MV-4-11 (cell line): ENCODE results near the gene PTPRT.
"Not testable (repeated sequence)": the region's sequence is repeated elsewhere in the genome, so short reads cannot be mapped to it uniquely, and the experiment has no call there.

ENCODE experiments used
- DNase-seq: peaks from one replicate; lab custom pipeline; 2025; lab: John Stamatoyannopoulos, UW

PTPRT gene

DNA sequence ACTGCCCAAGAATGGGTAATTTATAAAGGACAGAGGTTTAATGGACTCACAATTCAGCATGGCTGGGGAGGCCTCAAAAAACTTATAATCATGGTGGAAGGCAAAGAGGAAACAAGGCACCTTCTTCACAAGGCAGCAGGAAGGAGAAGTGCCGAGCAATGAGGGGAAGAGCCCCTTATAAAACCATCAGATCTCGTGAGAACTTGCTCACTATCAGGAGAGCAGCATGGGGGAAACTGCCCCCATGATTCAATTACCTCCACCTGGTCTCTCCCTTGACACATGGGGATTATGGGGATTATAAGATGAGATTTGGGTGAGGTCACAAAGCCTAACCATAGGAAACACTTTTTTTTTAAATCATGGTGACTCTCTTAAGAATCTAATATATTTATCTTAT lies 278.9 kb downstream of the PTPRT start:
- DNase-seq: not testable (repeated sequence)

DNA sequence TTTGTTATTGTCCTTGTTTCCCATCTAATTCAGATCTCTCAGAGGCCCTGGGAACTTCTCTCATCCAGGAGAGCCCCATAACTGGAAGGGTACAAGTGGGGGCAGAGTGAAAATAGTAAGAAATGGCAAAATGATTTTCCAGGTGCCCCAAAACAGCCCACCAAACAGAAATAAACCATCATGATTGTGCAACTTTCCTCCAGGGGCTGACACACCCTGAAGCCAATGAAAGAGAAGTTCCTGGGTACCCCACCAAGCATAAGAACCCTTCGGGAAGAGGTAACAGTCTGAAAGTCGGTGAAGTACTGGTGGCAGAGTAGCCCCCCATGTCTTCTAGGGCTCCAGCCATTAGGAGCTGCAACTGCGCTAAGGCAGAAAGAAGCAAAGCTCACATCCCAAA lies 282.0 kb downstream of the PTPRT start:
- no peak for DNase-seq

DNA sequence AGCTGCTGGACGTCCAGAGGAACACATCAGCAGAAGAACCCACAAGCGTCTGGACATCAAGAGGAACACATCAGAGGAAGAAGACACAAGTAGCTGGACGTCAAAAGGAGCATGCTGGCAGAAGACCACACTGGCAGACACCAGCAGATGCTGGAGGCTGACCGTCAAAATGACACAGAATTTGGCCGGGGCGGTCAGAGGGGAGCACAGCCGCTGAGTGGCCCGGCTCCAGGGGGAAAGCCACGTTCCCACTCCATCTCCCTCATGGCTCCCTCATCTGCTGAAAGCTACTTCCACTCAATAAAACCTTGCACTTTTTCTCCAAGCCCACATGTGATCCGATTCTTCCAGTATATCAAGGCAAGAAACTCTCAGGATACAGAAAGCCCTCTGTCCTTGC lies 283.6 kb downstream of the PTPRT start:
- DNase-seq: no peak

DNA sequence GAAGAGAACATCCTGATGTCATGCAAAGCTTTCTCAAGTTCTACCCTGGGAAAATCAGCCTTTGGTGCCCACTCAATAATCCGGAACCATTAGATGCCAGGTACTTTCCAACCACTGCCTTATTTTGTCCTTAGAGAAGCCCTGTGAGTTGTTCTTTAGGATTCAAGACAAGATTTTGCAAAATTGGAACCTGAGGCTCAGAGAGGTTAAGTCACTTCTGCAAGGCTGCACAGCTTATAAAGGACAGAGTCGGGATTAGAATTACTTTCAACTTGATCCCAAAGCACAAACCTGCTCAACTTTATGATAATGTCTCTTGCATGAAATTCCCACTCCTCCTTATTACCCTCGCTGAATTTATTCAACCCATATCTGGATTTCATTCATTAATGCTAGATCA lies 287.2 kb downstream of the PTPRT start:
- no peak for DNase-seq

DNA sequence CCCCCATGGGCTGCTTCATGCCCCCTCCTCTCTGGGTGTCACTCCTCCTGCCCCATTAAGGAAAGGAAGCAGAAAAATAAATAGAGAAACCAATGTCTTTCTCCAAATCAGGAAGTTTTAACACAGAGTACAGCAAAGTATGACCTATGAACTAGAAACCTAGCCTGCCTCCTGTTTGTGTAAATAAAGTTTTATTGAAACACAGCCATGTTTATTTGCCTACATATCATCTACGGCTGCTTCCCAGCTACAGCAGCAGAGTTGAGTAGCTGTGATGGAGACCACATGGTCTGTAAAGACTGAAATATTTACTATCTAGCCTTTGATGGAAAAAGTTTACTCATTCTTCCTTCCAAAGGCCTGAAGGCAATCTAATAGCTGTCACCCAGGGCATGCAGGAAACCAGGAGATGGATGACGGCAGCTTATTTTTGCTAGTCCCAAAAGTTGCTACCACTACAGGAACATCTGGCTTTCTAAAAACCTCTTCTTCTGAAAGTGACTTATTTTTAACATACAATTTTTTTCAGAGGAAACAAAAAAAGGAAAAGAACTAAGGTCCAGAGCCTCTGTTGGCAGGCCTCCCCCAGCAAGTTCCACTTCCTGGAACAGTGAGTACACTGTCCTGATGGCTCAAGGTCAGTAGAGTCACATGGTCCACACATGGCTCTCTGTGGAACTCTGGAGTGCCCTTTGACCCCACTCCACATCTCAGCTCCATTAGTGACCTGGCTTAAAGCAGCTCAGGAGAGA lies 287.8 kb downstream of the PTPRT start:
- DNase-seq: no peak

DNA sequence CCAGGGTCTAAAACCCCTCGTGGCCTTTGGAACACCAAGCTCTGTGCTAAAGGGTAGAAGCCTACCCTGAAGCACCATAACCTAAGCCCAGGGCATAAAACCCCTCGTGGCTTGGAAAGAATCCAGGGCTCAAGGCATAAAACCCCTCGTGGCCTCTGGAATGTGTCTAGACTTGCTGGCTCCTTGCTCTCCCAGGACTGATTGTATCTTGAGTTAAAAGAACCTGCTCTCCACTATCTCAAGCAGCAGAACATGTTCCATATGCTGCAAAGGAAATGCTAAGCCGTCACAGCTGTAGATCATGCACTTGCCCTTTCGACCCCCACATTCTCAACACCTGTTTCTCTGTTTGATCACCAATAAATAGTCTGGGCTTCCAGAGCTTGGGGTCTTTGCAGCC lies 288.9 kb downstream of the PTPRT start:
- DNase-seq: not testable (repeated sequence)

DNA sequence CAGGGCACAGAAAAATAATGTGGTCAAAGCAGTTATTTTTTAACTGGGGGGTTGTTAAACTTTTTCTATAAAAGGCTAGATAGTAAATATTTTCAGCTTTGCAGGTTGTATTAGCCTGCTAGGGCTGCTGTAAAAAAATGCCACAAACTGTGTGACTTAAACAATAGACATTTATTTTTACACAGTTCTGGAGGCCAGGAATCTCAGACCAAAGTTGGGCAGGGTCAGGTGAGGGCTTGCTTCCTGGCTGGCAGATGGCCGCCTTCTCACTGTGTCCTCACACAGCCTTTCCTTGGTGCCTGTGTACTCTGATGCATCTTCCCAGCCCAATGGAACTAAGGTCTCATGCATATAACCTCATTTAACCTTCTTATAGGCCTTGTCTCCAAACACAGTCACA lies 294.7 kb downstream of the PTPRT start:
- DNase-seq: no peak

DNA sequence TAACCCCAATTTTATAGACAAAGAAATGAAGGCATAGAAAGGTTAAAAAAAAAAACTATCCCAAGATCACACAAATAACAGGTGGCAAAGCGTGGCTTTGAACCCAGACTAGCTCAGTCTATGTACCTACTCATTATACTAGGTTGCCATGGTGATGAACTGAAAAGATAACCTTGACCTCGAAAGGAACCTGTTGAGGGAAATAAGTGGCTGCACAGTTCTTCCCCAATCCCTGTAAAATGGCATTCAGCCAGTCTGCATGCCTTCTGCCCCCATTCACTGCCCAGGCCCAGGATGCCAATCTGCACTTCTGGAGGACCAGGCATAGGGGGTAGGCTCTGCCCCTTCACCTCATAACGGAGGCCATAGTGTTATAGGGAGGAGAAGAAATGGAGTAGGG lies 295.2 kb downstream of the PTPRT start:
- no peak for DNase-seq

DNA sequence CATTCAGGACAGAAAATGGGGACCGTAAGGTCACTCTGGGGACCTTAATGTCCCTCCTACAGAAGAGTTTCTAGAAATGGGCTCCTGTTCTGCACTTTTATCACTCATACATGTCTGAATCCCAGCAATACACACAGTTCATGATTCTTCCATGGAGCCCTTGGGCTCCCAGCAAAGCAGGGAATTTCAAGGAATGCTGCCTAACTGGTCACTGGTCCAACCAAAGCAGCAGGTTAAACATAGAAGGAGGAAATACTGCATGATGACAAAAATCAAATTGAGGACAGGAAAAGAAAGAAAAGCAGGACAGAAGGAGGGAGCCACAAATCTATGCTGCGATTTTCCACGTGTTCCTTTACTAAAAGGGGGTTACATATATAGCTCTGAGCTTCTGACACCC lies 300.2 kb downstream of the PTPRT start:
- DNase-seq: no peak

DNA sequence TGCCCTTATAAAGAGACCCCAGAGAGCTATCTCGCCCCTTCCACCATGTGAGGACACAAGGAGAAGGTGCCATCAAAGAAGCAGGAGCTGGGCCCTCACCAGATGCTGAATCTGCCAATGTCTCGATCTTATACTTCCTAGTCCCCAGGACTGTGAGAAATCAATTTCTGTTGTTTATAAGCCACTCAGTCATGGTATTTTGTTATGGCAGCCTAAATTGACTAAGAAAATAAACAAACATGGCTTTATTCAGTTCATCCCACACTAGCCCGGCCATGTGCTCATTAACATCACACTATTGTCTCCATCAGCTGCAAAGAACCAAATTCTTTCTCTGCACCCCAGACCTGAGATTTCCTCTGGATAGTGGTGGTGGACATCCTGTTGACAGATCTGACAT lies 302.4 kb downstream of the PTPRT start:
- no peak for DNase-seq

DNA sequence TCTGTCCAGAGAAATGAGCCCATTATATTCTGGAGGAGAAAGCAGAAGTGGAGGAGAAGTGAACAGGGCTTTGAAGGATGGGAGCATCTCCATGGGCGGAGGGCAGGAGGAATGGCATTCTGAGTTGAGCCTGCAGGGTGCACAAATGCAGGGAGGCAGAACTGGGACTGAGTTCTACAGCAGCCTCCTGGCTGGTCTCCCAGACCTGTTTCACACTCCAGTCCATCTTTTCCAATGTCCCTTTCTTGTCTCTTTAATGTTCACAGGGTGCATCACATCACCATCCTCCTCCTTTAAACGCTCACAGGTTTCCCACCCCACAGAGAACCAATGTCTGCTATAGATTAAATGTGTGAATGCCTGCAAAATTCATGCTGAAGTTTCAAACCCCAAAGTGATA lies 302.9 kb downstream of the PTPRT start:
- DNase-seq: no peak

DNA sequence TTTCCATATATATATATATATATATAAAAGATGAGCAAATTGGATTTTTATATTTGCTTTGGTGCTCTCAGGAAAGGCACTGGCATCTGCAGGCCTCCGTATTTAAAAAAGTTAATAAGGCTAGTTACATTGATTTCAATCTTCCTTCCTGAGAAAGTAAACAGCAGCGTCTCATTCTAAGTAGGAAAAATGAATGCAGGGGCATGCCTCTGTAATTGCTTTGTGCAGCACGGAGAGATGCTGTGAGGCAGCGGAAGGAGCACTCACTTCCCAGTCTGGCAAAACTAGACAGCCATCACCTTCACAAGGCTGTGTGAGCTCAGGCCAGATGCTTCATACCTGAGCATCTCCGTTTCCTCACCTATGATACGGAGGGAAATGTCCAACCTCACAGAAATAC lies 303.7 kb downstream of the PTPRT start:
- no peak for DNase-seq

DNA sequence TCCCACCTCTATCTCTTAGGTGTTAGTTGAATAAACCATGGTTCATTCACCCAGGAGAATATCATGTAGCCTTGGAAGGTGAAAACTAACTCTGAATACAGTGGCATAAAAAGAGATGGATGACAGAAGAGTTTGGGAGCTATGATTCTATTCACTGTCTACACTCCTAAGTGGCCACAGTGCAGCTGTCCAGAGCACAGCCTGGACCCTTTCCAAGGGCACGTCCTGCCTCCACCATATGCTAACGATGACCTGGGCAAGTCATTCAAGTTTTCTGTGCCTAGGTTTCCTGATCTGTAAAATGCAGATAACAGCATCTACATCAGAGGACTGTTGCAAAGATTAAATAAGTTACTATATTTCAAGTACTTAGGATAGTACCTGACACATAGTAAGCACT lies 314.1 kb downstream of the PTPRT start:
- no peak for DNase-seq

DNA sequence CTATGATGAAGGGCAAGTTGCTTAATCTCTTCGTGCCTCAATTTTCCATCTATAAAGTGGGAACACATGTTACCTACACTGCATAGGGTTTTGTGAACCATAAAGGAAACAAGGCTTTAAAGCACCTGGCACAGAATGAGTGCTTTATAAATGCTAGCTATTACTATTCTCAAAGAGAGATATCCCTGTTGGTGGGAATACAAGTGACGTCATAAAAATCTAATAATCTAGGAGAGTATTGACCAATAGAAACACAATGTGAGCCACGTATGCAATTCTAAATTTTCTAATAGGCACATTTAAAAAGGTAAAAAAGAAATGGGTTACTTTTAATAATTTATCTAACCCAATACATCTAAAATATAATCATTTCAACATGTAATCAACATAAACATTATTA lies 316.4 kb downstream of the PTPRT start:
- no peak for DNase-seq

DNA sequence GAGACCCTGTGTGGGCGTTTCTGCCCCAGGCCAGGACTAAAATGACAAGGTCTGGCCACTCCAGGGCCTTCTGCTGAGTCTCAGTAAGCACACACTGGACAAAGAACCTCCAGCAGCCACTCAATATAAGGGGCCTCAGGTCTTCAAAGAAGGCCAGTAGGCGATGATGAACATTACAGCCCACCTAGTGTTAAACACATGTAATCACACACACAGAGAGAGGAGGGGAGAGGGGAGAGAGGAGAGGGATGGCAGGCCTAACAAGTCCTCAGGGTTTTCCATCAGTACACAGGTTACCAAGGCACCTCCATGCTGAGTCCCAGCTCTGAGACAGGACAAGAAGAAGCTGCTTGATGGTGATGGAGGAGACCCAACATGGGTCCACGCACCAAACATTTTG lies 325.6 kb downstream of the PTPRT start:
- no peak for DNase-seq

DNA sequence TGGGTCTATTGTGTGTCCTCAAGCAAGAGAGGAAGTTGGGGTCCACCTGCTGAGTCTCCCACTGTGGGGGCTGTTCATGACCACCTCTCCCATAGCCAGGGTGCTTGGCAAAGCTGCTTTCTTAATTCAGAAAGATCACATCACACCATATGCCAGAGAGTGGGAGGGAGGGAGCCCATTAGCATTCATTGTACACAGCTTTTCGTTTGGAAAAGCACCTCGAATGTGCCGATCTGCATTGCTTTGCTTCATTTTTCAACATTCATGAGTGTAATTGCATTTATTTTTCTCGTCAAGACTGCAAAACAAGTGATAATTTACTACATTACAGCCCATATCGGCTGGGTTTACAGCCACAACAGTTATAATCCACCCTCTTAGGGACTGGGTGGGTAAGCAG lies 327.3 kb downstream of the PTPRT start:
- no peak for DNase-seq

DNA sequence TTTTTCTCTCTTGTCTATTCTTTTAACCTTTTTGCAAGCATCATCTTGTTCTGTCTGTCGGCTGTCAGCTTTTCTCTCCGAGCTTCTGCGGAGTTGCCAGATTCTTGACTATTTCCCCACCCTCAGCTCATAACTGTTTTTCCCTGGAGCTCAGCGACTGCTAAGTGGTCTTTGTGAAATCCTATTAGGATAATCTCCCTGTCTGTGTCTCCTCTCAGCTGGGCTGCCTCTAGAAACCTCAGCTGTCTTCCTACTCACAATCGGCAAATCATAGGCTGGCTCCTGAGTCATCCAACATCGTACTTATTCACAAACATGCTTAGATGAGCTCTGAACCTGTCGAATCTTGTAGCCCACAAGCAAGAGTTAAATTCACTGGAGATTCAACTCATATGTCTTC lies 332.3 kb downstream of the PTPRT start:
- DNase-seq: no peak

DNA sequence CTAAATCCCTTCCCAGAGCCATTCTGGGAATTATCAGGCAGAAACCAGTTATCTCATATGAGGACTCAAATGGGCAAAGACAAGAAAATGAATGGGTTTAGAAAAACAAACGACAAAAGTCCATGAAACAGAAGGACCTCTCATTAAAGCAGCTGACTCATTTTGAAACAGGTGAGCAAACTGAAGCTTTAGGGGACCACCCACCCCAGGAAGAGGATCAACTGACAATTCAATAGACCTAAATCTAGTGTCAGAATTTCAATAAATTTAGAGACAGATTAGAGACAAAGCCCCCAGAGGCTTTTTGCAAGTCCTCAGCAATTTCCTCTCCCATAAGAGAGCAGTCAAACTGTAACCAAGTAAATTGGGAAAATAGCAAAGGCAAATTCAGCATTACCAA lies 333.8 kb downstream of the PTPRT start:
- DNase-seq: no peak

DNA sequence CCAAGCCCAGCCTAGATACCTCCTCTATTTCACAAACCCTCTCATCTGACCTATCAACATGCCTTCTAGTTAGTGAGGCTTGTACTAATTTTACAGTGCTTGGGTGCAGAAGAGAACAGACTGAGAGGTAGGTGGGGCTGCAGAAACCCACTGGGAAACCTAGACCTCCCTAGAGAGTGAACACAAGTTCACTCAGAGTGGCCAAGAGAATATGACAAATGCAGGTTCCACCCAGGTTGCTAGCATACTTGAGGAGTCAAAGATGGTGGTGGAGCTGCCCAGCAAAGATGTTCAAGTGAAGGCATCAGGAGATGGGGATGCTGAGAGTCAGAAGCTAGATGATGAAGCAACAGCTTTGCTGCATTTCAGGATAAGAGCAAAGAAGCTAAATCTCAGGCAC lies 337.0 kb downstream of the PTPRT start:
- no peak for DNase-seq

DNA sequence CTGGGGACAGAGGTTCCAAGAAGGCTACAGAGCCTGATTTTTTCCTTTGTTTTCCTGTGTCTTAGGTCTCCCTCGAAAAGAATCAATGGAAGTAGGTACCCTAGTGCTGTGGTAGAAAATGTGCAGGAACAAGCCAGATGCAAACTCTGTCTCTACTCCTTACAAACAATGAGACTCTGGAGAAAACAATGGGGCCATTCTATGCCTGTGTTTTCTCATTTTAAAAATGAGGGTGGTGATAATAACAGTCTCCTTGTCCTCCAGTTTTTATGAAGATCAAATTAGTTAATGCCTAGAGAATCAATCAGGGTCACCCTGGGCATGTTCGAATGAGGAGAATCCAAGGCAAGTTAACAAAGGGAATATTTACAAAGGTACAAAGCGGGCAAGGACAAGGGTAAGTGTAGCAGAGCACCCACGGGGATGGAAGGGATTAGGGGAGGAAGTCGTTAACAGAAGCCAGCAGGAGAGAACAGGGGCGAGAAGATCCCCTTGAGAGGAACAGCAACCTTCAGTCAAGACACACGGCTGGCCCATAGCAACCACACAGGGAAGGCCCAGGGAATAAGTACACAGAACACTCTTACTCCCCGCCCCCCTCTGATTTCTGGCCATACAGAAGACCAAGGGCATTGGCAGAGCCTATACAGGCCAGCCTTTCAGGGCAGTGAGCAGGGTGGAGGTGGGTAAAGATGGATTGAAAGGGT lies 342.8 kb downstream of the PTPRT start:
- DNase-seq: no peak

DNA sequence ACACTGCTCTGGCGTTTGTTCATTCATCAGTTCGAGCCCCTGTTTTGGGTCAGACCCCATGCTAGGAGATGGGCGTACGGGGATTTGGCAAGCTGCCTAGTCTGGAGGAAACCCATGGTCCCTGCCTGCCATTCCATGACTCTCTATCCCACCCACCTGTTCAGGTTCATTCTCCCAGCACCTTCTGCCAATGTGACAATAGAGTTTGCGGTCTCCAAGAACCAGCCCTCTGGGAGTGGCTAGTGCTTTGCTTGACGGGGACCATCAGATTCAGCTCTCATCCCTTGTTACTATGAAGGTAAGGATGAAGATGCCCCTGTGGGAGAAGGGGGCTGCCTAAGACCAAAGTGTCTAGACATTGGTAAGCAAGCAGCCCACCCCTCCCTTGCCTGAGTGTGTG lies 345.0 kb downstream of the PTPRT start:
- DNase-seq: no peak

DNA sequence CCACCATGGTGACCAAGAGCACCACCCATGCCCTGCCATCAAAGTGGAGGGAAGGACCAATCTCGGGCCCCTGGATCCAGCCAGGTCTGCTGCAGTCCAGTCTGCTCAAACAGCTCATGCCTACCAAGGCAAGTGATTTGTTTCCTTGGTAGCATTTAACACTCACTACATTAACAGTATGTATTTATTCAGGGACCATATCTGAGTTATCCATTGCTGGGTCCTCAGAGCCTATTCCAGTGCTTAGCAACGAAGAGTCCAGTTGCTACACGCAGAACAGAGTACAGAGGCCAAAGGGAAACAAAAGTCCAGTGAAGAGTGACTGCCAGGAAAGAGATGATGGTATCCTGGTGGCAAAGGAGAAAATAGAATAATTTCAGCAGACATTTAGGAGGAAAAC lies 352.2 kb downstream of the PTPRT start:
- no peak for DNase-seq

DNA sequence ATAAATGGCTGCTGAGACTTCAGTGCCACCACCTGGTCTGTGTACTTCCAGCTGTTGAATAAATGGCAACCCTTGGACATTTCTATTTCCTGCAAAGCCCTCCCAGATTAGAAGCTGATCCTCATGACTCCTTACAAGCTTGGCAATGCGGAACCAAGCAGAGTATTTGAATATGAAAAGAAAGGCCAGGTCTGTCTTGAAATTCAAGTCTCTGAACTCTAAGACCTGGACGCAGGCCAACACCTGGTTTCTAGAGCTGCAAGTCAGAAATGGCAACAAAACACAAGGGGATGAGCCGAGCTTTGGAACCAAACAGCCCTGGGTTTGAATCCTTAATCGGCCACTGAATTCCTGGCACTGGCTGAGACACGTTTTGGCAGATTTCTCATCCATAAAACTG lies 353.4 kb downstream of the PTPRT start:
- no peak for DNase-seq

DNA sequence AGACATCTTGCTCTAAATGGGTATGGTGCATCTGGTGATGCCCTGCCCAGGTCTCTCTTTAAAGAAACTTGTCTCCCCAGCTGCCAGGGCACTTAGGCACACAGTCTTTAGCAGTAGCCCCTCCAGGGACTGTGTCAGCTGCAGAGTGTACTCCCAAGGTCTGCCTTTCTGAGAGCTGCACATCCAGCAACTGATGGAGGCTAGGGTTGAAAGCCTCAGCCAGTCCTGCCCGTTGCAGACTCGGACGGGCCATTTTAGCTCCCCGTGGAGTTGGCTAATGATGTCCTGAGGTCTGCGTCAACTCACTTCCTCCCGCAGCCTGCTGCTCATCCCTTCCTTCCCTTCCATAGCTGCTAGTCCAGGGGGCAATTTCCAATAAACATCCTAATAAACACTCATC lies 381.8 kb downstream of the PTPRT start:
- no peak for DNase-seq
